ENCODE results near the gene THPO.

The THPO gene

DNA sequence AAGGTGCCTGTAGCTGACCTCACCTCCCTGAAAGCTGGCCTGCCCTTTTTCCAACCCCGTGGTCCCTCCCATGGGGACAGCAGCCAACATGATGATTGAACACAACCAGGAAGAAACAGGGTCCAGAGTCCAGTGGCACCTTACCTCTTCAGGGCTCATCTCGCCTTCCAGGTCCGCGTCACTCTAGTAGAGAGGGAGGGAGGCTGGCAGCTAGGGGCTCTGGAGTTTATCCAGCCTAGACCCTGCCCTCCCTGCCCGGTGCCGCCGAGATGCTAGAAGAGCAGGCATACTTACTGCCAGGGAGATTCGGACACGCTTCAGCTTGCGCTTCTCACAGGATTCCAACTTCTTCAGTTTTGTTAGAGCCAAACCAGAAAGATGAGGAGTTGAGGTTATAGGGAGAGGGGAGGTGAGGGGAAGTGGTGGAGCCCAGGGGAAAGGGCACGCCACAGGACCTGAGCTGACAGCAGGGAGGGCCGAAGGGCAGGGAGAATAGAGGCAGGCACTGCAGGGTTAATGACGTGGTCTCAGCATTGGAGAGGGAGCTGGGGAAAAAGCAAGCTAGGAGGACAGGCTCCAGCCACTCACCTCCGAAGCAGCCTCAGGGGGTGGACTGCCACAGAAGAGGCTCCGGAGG, 25.7 kb downstream of the THPO start:
- no peak overlapping the region for H3K9ac ChIP-seq (ENCODE audit: low read length)
- no peak overlapping the region for H2AFZ ChIP-seq (ENCODE audit: low read depth, low read length, severe bottlenecking)
- no peaks in the 10 kb centered on the region for H3K36me3 ChIP-seq (ENCODE audit: low read length)
- no peaks in the 10 kb centered on the region for H3K9me3 ChIP-seq (ENCODE audit: insufficient read depth, low read length)
- H4K20me1 ChIP-seq (ENCODE audit: low read depth, low read length) = no peaks in the 10 kb centered on the region
- H3K9me2 ChIP-seq (replicated peaks; ENCODE audit: insufficient read depth, low read length) = no peaks in the 10 kb centered on the region
- H3K4me2 ChIP-seq (ENCODE audit: low read depth, low read length, poor library complexity, severe bottlenecking) = no peak overlapping the region
- TF ChIP-seq, protein P1, sequence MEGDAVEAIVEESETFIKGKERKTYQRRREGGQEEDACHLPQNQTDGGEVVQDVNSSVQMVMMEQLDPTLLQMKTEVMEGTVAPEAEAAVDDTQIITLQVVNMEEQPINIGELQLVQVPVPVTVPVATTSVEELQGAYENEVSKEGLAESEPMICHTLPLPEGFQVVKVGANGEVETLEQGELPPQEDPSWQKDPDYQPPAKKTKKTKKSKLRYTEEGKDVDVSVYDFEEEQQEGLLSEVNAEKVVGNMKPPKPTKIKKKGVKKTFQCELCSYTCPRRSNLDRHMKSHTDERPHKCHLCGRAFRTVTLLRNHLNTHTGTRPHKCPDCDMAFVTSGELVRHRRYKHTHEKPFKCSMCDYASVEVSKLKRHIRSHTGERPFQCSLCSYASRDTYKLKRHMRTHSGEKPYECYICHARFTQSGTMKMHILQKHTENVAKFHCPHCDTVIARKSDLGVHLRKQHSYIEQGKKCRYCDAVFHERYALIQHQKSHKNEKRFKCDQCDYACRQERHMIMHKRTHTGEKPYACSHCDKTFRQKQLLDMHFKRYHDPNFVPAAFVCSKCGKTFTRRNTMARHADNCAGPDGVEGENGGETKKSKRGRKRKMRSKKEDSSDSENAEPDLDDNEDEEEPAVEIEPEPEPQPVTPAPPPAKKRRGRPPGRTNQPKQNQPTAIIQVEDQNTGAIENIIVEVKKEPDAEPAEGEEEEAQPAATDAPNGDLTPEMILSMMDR (IDR thresholded peaks at IDR 0.05; ENCODE audit: insufficient read depth, low read length, poor library complexity, severe bottlenecking) = no peak
- TF ChIP-seq EZH2phosphoT487 (conservative IDR thresholded peaks at IDR 0.05; ENCODE audit: low read length) = no peak
- H3K27me3 ChIP-seq (ENCODE audit: low read length) = no peaks in the 10 kb centered on the region
- no peak overlapping the region for H3K27ac ChIP-seq (ENCODE audit: low read depth, low read length)
- no peaks in the 10 kb centered on the region for H3K79me2 ChIP-seq (ENCODE audit: insufficient read depth, low read length)
- H3K4me3 ChIP-seq (ENCODE audit: insufficient read depth, low read length, poor library complexity, severe bottlenecking) = no peak overlapping the region
- no peaks in the 10 kb centered on the region for H3F3A ChIP-seq (ENCODE audit: insufficient read depth)

DNA sequence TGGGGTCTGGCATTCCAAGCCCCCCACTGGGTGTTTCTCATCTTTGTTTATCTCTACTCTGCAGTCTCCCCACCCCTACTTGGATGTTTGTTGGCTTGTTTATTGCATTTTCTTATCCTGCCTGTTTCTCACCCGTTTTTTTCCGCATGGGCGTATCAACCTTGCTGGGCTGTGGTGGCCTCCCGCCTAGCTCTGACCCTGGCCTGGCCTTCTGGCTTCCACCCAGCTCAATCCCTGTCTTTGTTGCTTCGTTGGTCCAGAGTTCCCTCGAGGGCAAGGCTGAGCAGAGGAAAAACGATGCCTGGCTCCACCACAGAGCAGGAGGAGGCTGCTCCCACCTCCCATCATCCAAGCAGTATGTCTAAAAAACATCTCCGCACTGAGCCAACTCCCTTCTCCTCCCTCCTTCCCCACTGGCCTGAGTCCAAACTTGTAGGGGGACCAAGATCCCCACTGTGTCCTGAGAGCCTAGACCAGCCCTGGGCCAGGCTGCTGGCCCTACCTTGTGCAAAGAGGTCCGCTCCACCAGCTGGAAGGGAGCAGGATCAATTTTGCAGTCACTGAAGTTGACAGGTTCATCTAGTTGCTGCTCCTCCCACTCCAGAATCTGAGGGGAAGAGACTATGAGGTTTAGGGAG, 26.4 kb downstream of the THPO start:
- Histone ChIP-seq H3K9me2 (replicated peaks; ENCODE audit: insufficient read depth, low read length) (no peaks in the 10 kb centered on the region), H3F3A (ENCODE audit: insufficient read depth) (no peaks in the 10 kb centered on the region), H3K27me3 (ENCODE audit: low read length) (no peaks in the 10 kb centered on the region), H2AFZ (ENCODE audit: low read depth, low read length, severe bottlenecking) (no peak overlapping the region), H3K4me2 (ENCODE audit: low read depth, low read length, poor library complexity, severe bottlenecking) (no peak overlapping the region), H3K36me3 (ENCODE audit: low read length) (no peaks in the 10 kb centered on the region), H3K27ac (ENCODE audit: low read depth, low read length) (no peak overlapping the region), H4K20me1 (ENCODE audit: low read depth, low read length) (no peaks in the 10 kb centered on the region), H3K79me2 (ENCODE audit: insufficient read depth, low read length) (no peaks in the 10 kb centered on the region), H3K9me3 (ENCODE audit: insufficient read depth, low read length) (no peaks in the 10 kb centered on the region), H3K4me3 (ENCODE audit: insufficient read depth, low read length, poor library complexity, severe bottlenecking) (no peak overlapping the region), H3K9ac (ENCODE audit: low read length) (no peak overlapping the region)
- TF ChIP-seq, protein P1 (IDR thresholded peaks at IDR 0.05; ENCODE audit: insufficient read depth, low read length, poor library complexity, severe bottlenecking) = no peak
- no peak for TF ChIP-seq EZH2phosphoT487 (conservative IDR thresholded peaks at IDR 0.05; ENCODE audit: low read length)

DNA sequence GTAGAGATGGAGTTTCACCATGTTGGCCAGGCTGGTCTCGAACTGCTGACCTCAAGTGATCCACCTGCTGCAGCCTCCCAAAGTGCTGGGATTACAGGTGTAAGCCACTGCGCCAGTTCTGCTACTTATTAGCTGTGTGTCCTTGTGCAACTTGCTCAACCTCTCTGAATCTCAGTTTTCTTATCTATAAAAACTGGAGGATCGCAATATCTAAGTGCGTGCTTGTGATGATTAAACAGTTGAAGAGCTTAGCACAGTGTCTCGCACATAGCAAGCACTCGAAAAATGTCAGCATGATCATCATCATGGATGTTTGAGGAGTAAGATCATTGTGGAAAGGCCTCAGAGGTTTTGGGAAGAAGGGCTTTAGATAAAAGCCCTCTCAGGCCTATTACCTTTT, 27.4 kb downstream of the THPO start:
- Histone ChIP-seq H2AFZ (ENCODE audit: low read depth, low read length, severe bottlenecking) (no peak overlapping the region), H3K9me2 (replicated peaks; ENCODE audit: insufficient read depth, low read length) (no peaks in the 10 kb centered on the region), H3K9me3 (ENCODE audit: insufficient read depth, low read length) (no peaks in the 10 kb centered on the region), H4K20me1 (ENCODE audit: low read depth, low read length) (no peaks in the 10 kb centered on the region), H3K9ac (ENCODE audit: low read length) (no peak overlapping the region), H3K4me2 (ENCODE audit: low read depth, low read length, poor library complexity, severe bottlenecking) (no peak overlapping the region), H3K36me3 (ENCODE audit: low read length) (no peaks in the 10 kb centered on the region), H3K79me2 (ENCODE audit: insufficient read depth, low read length) (no peaks in the 10 kb centered on the region), H3K27me3 (ENCODE audit: low read length) (no peaks in the 10 kb centered on the region), H3K4me3 (ENCODE audit: insufficient read depth, low read length, poor library complexity, severe bottlenecking) (no peak overlapping the region), H3K27ac (ENCODE audit: low read depth, low read length) (no peak overlapping the region), H3F3A (ENCODE audit: insufficient read depth) (no peaks in the 10 kb centered on the region)
- TF ChIP-seq, protein P1 (IDR thresholded peaks at IDR 0.05; ENCODE audit: insufficient read depth, low read length, poor library complexity, severe bottlenecking) = no peak
- TF ChIP-seq EZH2phosphoT487 (conservative IDR thresholded peaks at IDR 0.05; ENCODE audit: low read length) = no peak

Measured in SU-DHL-6 (cell line).